Endothelial cell of umbilical vein (primary cell): Measurements from ENCODE around the gene TSEN34. TPM values are rescaled to one million over a fixed set of nuclear protein-coding genes. Genes with fewer than 3 reads are reported as not detected.

Experiments used
- BruUV-seq: library from RNA; stranded (reverse); fragments of 400-500 nt; replicated peaks from 2 replicates; lab custom pipeline; 2021; lab: Mats Ljungman, UMichigan
- CTCF ChIA-PET: fragments of 300-600, 350-600 bp; sonication (Branson Sonifier 250); formaldehyde crosslinking; loops from one replicate; lab custom pipeline; 2021; ENCODE audit warnings: antibody characterized with exemption, inconsistent platforms; lab: Charles Lee
- POLR2A ChIA-PET: fragments of 300-600, 350-600 bp; sonication (Branson Sonifier 250); formaldehyde crosslinking; loops from one replicate; lab custom pipeline; 2021; ENCODE audit warnings: antibody characterized with exemption, inconsistent platforms; lab: Charles Lee
- DNase-seq: peaks from one replicate; pipeline ENCODE4 v3.0.0-alpha.2; 2011; ENCODE audit warnings: low read depth, low spot score
- FAIRE-seq: peaks from 2 replicates; lab custom pipeline; 2011; peaks lifted over from hg19 to GRCh38; lab: Jason Lieb, UNC
- H2AFZ ChIP-seq: 2 replicates; pipeline ENCODE4 v1.6.0; 2012; ENCODE audit warnings: low read depth, low read length, control low read depth, inconsistent platforms
- H3K27ac ChIP-seq: 2 replicates; pipeline ENCODE4 v1.5.1; 2011; ENCODE audit warnings: low read depth, mild to moderate bottlenecking, control low read depth, low read length, moderate library complexity; ENCODE audit not compliant: insufficient read depth
- H3K27me3 ChIP-seq, 2 experiments: 2 replicates each; pipeline versions ENCODE4 v1.6.0 to v1.6.1; 2011; ENCODE audit warnings: low read length in 2 of 2, mixed read lengths in 1 of 2; ENCODE audit not compliant: control insufficient read depth in 2 of 2, insufficient read depth in 2 of 2
- H3K36me3 ChIP-seq, 2 experiments: 2 replicates in 1 of 2; 3 replicates in 1 of 2; pipeline ENCODE4 v1.5.1; 2011; ENCODE audit warnings: low read length in 2 of 2, mild to moderate bottlenecking in 1 of 2, moderate library complexity in 1 of 2; ENCODE audit not compliant: control insufficient read depth in 2 of 2, insufficient read depth in 2 of 2; ENCODE audit errors: extremely low read depth in 1 of 2
- H3K4me1 ChIP-seq: 3 replicates; pipeline ENCODE4 v1.5.1; 2011; ENCODE audit warnings: mild to moderate bottlenecking, low read length; ENCODE audit not compliant: control insufficient read depth, insufficient read depth; ENCODE audit errors: extremely low read depth
- H3K4me2 ChIP-seq: 2 replicates; pipeline ENCODE4 v1.6.1; 2011; ENCODE audit warnings: low read length, control low read depth, mixed read lengths; ENCODE audit not compliant: insufficient read depth
- H3K4me3 ChIP-seq, 3 experiments: fragments of 200-600 bp in 1 of 3; sonication (generic), shearing (Covaris generic) in 1 of 3; replicated peaks in 1 of 3; 2 replicates each; pipeline ENCODE4 v1.5.1; 2011 to 2016; ENCODE audit warnings: control low read depth in 3 of 3, low read length in 3 of 3, mild to moderate bottlenecking in 2 of 3, inconsistent platforms in 1 of 3, low read depth in 1 of 3, moderate library complexity in 1 of 3; ENCODE audit not compliant: insufficient read depth in 1 of 3
- H3K79me2 ChIP-seq: 2 replicates; pipeline ENCODE4 v1.6.0; 2012; ENCODE audit warnings: low read length, inconsistent platforms; ENCODE audit not compliant: control insufficient read depth, insufficient read depth
- H3K9ac ChIP-seq: replicated peaks from 2 replicates; pipeline ENCODE3; 2011; ENCODE audit warnings: low read length, control low read depth; ENCODE audit not compliant: insufficient read depth; ENCODE audit errors: extremely low read depth
- H3K9me1 ChIP-seq: replicated peaks from 3 replicates; pipeline ENCODE4 v1.6.0; 2011; ENCODE audit warnings: mild to moderate bottlenecking, low read length; ENCODE audit not compliant: control insufficient read depth, insufficient read depth; ENCODE audit errors: extremely low read depth
- H3K9me3 ChIP-seq: replicated peaks from 2 replicates; pipeline ENCODE4 v1.5.1; 2012; ENCODE audit warnings: low read length, inconsistent platforms; ENCODE audit not compliant: control insufficient read depth, insufficient read depth
- H4K20me1 ChIP-seq: replicated peaks from 2 replicates; pipeline ENCODE3; 2011; ENCODE audit warnings: mild to moderate bottlenecking, low read length; ENCODE audit not compliant: control insufficient read depth, insufficient read depth; ENCODE audit errors: extremely low read depth
- CTCF ChIP-seq, 2 donors: IDR thresholded peaks; 1 replicate in 1 of 2; 2 replicates in 1 of 2; pipeline ENCODE4 v1.5.1; 2011; ENCODE audit warnings: low read length in 2 of 2, mild to moderate bottlenecking in 2 of 2, moderate library complexity in 2 of 2, control low read depth in 1 of 2, inconsistent platforms in 1 of 2, low read depth in 1 of 2; ENCODE audit not compliant: insufficient read depth in 1 of 2; ENCODE audit errors: extremely low read depth in 1 of 2
- EZH2 ChIP-seq: IDR thresholded peaks from 2 replicates; pipeline ENCODE4 v1.6.1; 2012; ENCODE audit warnings: borderline replicate concordance, low read depth, mild to moderate bottlenecking, moderate library complexity, low read length, inconsistent platforms; ENCODE audit not compliant: severe bottlenecking
- FOS ChIP-seq: IDR thresholded peaks from 2 replicates; pipeline ENCODE4 v1.6.1; 2011; ENCODE audit warnings: mild to moderate bottlenecking, low read length, moderate library complexity, borderline replicate concordance; ENCODE audit not compliant: insufficient read depth
- GATA2 ChIP-seq: IDR thresholded peaks from 2 replicates; pipeline ENCODE4 v1.7.0; 2011; ENCODE audit warnings: low read depth, mild to moderate bottlenecking, moderate library complexity, mixed read lengths, low read length; ENCODE audit not compliant: insufficient read length, insufficient read depth
- JUN ChIP-seq: IDR thresholded peaks from 2 replicates; pipeline ENCODE4 v1.6.1; 2011; ENCODE audit warnings: borderline replicate concordance, low read depth; ENCODE audit not compliant: insufficient read length, insufficient read depth
- MAX ChIP-seq: IDR thresholded peaks from 2 replicates; pipeline ENCODE4 v1.6.1; 2011; ENCODE audit not compliant: insufficient read depth, insufficient read length
- MYC ChIP-seq: IDR thresholded peaks from one replicate; pipeline ENCODE4 v1.6.1; 2011; ENCODE audit warnings: mild to moderate bottlenecking, low read depth, low read length
- POLR2A ChIP-seq: IDR thresholded peaks from 2 replicates; pipeline ENCODE4 v1.6.1; 2012; ENCODE audit warnings: low read depth, mild to moderate bottlenecking, control low read depth, low read length
- POLR2AphosphoS5 ChIP-seq: IDR thresholded peaks from 2 replicates; pipeline ENCODE4 v1.6.1; 2012; ENCODE audit warnings: low read depth, mild to moderate bottlenecking, control low read depth, low read length, moderate library complexity; ENCODE audit not compliant: insufficient read depth
- dilution Hi-C: fragments of 300-500 bp; cut with MboI; formaldehyde crosslinking; loops from one replicate; pipeline ENCODE4 v1.15.0; 2019; ENCODE audit warnings: low sequenced_read_pairs; ENCODE audit not compliant: extremely low pct_ligation_motif_present
- intact Hi-C: fragments of 100-400 bp; cut with micrococcal nuclease; formaldehyde crosslinking; loops from one replicate; pipeline ENCODE4 v1.10.0; 2022
- polyA plus RNA-seq, 4 experiments: library from polyadenylated mRNA; depleted of rRNA in 3 of 4; stranded (reverse) in 3 of 4; unstranded in 1 of 4; fragments of >200 nt; gene quantifications; 2 replicates each; pipeline versions ENCODE4 v1.2.1 to v1.2.3, GENCODE V29; 2011 to 2012; ENCODE audit warnings: missing spikeins in 1 of 4
- total RNA-seq: library from RNA; stranded (reverse); gene quantifications from 2 replicates; pipeline ENCODE4 v1.2.3, GENCODE V29; 2021

Gene TSEN34
- total and polyA plus RNA-seq, 2 donors (not counting 3 experiments of a cell fraction or from before 2014, with no cell fraction given) = 40.7 to 81.9 TPM

GRCh38 chr19:54160854-54161253 is 30.3 kb upstream of the TSEN34 start:
- Histone ChIP-seq H3K4me2 (peak overlapping the region; percentile 67), H3K9me1 (no peaks in the 10 kb centered on the region), H3K4me1 (peaks cover 18% of the 10 kb centered on the region), H2AFZ (peak overlapping the region; percentile 73), H3K36me3 (peaks cover 4 to 15% of the 10 kb centered on the region in 2 experiments), H3K9ac (peak overlapping the region; percentile 81), H3K9me3 (no peaks in the 10 kb centered on the region), H4K20me1 (no peaks in the 10 kb centered on the region), H3K79me2 (peaks cover 4% of the 10 kb centered on the region), H3K4me3 (peak overlapping the region in 1 of 3 experiments; percentile 54), H3K27me3 (peaks cover 0 to 8% of the 10 kb centered on the region in 2 experiments), H3K27ac (peak overlapping the region; percentile 71)
- ChIA-PET POLR2A (interaction anchor here (0.7 kb wide), 1 partner anchor 105 kb away, joined by 10 read pairs; no protein-coding TSS in a partner anchor), CTCF (interaction anchor here (0.8 to 1.4 kb wide), 3 partner anchors 9 to 38 kb away, joined by 3 to 4 read pairs (median 3); partner anchors contain the start of gene MBOAT7)
- intact Hi-C loops = loop anchor here (5.0 kb wide), 2 partner anchors 41 to 296 kb away; partner anchors contain the start of gene RPS9
- FAIRE-seq (no peak), DNase-seq (no peak)
- dilution Hi-C loops = no loop called here
- TF ChIP-seq FOS (no peak), GATA2 (no peak), CTCF (IDR thresholded peaks at IDR 0.05; ENCODE audit: extremely low read depth in 1 of 2, insufficient read depth in 1 of 2, low read depth in 1 of 2, low read length in 2 of 2) (no peak), JUN (no peak), MAX (no peak), POLR2A (no peak), POLR2AphosphoS5 (no peak), EZH2 (no peak), MYC (no peak)
- no TSS peak for BruUV-seq
